H4 (cell line): ENCODE results near the gene SMIM24. TPM values are rescaled to one million over a fixed set of nuclear protein-coding genes. Genes with fewer than 3 reads are reported as not detected.

Source experiments
- DNase-seq: peaks from one replicate; pipeline ENCODE4 v3.0.0-alpha.2; 2015; ENCODE audit warnings: low spot score
- total RNA-seq: library from RNA; depleted of rRNA; stranded (reverse); fragments of >200 nt; shearing (Covaris generic); gene quantifications from 2 replicates; pipeline ENCODE4 v1.2.3, GENCODE V29; 2014

SMIM24 gene
- total RNA-seq, 1 experiment from 2014 or later = not detected

GRCh38 chr19:3474010-3474409 is 6.3 kb downstream of the SMIM24 start:
- no peak for DNase-seq

- DNase-seq = no peak
These were observed 8.2 kb downstream of the SMIM24 start for GRCh38 chr19:3471954-3472655.

- no peak for DNase-seq
These were observed 9.7 kb downstream of the SMIM24 start for GRCh38 chr19:3470500-3471128.

- no peak for DNase-seq
These were observed 10.5 kb downstream of the SMIM24 start for GRCh38 chr19:3469638-3470499.

GRCh38 chr19:3468211-3468610 is 12.1 kb downstream of the SMIM24 start:
- no peak for DNase-seq

GRCh38 chr19:3467437-3468198 is 12.7 kb downstream of the SMIM24 start:
- no peak for DNase-seq

- DNase-seq = no peak
These were observed 13.7 kb downstream of the SMIM24 start for GRCh38 chr19:3466635-3467034.

- no peak for DNase-seq
These were observed 14.8 kb downstream of the SMIM24 start for GRCh38 chr19:3465552-3465951.

GRCh38 chr19:3464587-3465235 is 15.6 kb downstream of the SMIM24 start:
- DNase-seq = no peak

GRCh38 chr19:3463714-3464586 is 16.4 kb downstream of the SMIM24 start:
- DNase-seq = no peak

- DNase-seq = no peak
These were observed 17.2 kb downstream of the SMIM24 start for GRCh38 chr19:3462991-3463713.

GRCh38 chr19:3459965-3460582 is 20.3 kb downstream of the SMIM24 start:
- DNase-seq = no peak

- DNase-seq = peak; percentile 64
These were observed 21.0 kb downstream of the SMIM24 start for GRCh38 chr19:3459089-3459881.

- DNase-seq = no peak
These were observed 21.9 kb downstream of the SMIM24 start for GRCh38 chr19:3458229-3459088.

GRCh38 chr19:3457528-3458228 is 22.6 kb downstream of the SMIM24 start:
- no peak for DNase-seq

- DNase-seq = no peak
These were observed 23.3 kb downstream of the SMIM24 start for GRCh38 chr19:3456925-3457527.
